HG02840 (cell line): ENCODE measurements around the gene TSPYL2.

Experiments
- ATAC-seq: cut with Tn5 transposase; IDR thresholded peaks from one replicate; pipeline ENCODE4 v1.9.1; 2021; ENCODE audit warnings: mild to moderate bottlenecking, moderate library complexity, moderate number of reproducible peaks; ENCODE audit not compliant: unreplicated experiment, low FRiP score

TSPYL2 gene

DNA sequence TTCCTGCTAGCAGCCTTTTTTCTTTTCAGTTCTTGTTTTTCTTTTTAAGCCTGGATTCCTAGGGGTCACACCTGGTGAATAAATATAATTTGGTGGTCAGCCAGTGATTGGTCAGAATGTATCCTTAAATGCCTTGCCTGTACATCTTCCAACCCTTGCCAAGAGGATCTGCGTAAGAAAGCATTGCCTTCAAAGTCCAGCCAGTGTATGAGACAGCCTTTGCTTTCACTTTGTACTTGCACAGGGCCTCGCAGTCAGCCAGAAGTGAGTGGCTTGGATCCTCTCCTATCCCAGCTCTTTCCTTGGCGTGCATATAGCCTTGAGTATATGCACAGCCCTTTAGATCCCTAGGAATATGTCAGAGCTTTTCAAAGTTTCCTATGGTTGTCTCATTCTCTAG, 33.9 kb downstream of the TSPYL2 start:
- ATAC-seq, result no peak

DNA sequence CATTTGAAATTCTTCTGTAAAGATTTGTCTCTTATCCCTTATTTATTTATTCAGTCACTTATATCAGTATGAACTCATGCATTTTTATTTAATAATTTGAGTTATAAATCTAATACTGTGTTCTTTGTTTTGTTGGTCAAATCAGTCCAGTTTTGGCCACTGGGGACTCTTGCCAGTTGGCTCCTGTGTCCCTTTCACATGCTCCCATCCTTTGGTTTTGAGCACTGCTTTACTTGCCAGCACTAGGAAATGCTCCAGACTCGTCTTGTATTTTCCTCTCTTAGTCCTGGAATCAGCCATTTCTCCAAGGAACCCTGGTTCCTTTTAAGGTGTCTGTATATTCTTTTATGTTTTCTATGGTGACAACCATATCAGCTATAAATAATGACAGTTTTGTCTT, 39.8 kb downstream of the TSPYL2 start:
- no peak for ATAC-seq

DNA sequence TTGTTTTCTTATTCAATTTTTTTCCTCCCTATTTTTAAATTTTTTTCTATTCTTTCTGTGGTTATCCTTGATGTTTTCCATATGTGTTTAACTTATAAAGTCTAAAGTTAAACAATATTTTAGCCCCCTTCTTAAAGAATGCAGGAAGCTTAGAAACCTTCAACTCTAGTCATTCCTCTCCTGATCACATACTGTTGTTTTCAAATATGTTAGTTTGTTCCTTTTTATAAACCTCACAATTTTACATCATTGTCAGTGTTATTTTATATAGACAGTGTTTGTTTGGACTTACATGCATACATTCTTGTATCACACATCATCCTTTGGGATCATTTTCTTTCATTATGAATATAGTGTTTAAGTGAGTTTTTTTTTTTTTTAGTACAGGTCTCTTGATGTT, 43.3 kb downstream of the TSPYL2 start:
- ATAC-seq, result no peak

DNA sequence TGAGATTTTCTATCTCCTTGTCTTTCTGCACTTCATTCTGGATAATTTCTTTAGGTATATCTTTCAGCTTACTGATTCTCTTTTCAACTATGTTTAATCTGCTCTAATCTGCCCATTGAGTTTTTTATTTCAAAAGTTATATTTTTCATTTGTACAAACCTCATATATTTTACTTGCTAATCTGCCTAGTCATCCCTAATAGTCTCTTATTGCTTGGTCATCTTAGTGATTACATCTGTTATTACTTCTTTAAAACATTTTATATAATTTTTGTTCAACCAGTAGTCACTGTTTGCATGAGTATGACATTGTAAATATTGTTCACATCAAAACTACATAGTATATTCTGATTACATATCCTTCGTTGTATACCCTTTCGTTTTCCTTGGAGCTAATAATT, 44.2 kb downstream of the TSPYL2 start:
- no peak for ATAC-seq

DNA sequence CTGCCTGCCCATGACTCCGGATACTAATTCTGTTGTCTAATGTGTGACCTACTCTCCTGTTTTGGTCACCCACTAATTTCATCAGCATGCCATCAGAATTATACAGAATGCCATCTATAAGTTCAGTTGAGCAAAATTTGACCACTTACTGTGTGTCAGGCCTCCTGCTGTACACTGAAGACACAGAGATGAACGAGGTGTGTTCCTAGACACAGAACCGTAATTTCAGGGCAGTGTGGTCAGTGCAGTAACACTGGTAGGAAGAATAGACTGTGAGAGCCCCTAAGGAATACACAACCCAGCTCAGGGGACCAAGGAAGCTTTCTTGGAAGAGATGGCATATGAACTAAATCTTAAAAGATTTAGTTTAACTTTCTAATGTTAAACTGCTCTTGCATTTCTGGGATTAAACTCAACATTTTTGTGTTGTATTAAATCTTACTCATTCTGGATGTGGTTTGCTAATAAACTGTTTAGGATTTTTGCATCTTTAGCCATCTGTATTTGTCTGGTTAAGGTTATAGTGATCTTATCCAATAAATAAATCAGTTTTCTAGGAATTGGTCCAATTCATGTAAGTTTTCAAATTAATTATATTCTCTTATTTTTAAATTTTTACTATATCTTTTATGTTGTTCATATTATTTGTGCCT, 46.1 kb downstream of the TSPYL2 start:
- no peak for ATAC-seq

DNA sequence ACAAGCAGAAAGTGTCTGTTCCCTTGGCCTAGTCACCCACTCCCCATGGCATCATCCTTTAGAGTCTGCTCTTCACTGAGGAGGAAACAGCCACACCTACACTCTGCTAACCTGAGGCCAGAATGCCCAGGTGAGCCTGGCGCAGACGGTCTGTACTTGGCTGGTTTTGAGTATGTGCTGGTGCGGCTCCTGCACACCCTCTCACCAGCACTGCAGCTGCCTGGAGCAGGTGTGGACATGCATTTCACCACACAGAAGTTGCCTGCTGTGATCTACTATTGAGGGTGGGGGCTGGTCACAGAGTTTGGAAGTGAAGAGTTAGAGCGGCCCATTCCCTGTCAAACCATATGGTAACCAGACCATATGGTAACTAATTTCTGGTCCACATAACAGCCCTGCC, 51.2 kb downstream of the TSPYL2 start:
- no peak for ATAC-seq

DNA sequence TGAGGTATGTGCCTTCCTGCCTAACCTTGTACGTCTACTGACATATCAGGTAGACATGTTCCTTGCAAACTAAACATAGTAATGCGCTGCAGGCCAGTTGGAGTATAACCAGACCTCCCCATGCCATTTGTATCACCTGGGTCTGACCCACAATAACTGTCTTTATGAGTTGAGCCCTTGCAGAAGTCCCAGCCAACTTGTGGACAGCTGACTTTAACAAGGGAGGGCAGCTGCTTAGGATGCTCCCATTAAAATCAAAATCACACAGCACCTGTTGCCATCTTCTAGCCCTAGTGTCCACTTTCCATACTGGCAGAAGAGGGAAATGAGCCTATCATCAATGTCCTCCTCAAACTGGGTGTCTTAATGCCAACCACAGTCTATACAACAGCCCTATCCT, 53.4 kb downstream of the TSPYL2 start:
- no peak for ATAC-seq
